B cell (primary cell): ENCODE measurements around the gene HRC. TPM values are rescaled to one million over a fixed set of nuclear protein-coding genes. Genes with fewer than 3 reads are reported as not detected.

Experiments
- ATAC-seq: fragments of 200-7000 bp; cut with Tn5 transposase; one replicate; pipeline ENCODE4 v1.10.0; 2021; ENCODE audit warnings: low read depth, mild to moderate bottlenecking, moderate number of reproducible peaks, moderate library complexity
- CTCF ChIA-PET: fragments of 350-600 bp; sonication (Branson Sonifier 250); formaldehyde crosslinking; loops from one replicate; lab custom pipeline; 2021; ENCODE audit warnings: antibody characterized with exemption, inconsistent platforms; lab: Charles Lee
- POLR2A ChIA-PET: fragments of 350-600 bp; sonication (Branson Sonifier 250); formaldehyde crosslinking; loops from one replicate; lab custom pipeline; 2021; ENCODE audit warnings: antibody characterized with exemption; lab: Charles Lee
- DNase-seq: peaks from one replicate; pipeline ENCODE4 v3.0.0; 2013
- H2AFZ ChIP-seq: 2 replicates; pipeline ENCODE4 v1.6.1; 2012; ENCODE audit warnings: mild to moderate bottlenecking, low read depth, low read length; ENCODE audit not compliant: insufficient read depth, poor library complexity, severe bottlenecking
- H3K27ac ChIP-seq, 2 donors: 1 replicate in 1 of 2; 2 replicates in 1 of 2; pipeline ENCODE4 v1.5.1; 2012 to 2013; ENCODE audit warnings: low read length in 2 of 2, mild to moderate bottlenecking in 2 of 2, moderate library complexity in 1 of 2
- H3K27me3 ChIP-seq, 4 experiments: fragments of 200-600 bp in 1 of 4; sonication (generic) in 1 of 4; replicated peaks in 1 of 4; 1 replicate in 2 of 4; 2 replicates in 2 of 4; pipeline versions ENCODE4 v1.6.1 to v1.7.0; 2013 to 2016; ENCODE audit warnings: low read length in 3 of 4, mild to moderate bottlenecking in 2 of 4, mixed read lengths in 1 of 4, moderate library complexity in 1 of 4; ENCODE audit not compliant: insufficient read depth in 4 of 4, control insufficient read depth in 3 of 4; ENCODE audit errors: control extremely low read depth in 1 of 4
- H3K36me3 ChIP-seq, 2 experiments: replicated peaks in 1 of 2; 1 replicate in 1 of 2; 2 replicates in 1 of 2; pipeline versions ENCODE4 v1.6.1 to v1.7.1; 2013; ENCODE audit warnings: low read length in 1 of 2; ENCODE audit not compliant: insufficient read depth in 2 of 2, control insufficient read depth in 1 of 2; ENCODE audit errors: control extremely low read depth in 1 of 2, extremely low read depth in 1 of 2
- H3K4me1 ChIP-seq, 2 donors: fragments of 200-600 bp in 1 of 2; sonication (generic) in 1 of 2; 1 replicate in 1 of 2; 2 replicates in 1 of 2; pipeline versions ENCODE4 v1.5.1 to v1.6.1; 2013 to 2017; ENCODE audit warnings: low read length in 2 of 2; ENCODE audit not compliant: control insufficient read depth in 2 of 2, insufficient read depth in 2 of 2
- H3K4me2 ChIP-seq: replicated peaks from 2 replicates; pipeline ENCODE3; 2012; ENCODE audit warnings: mild to moderate bottlenecking, low read depth, low read length; ENCODE audit not compliant: poor library complexity, severe bottlenecking
- H3K4me3 ChIP-seq, 5 experiments: fragments of 200-600 bp in 1 of 5; sonication (generic) in 1 of 5; 1 replicate in 3 of 5; 2 replicates in 2 of 5; pipeline versions ENCODE4 v1.5.1 to v1.7.0; 2011 to 2016; ENCODE audit warnings: low read length in 4 of 5, mild to moderate bottlenecking in 4 of 5, low read depth in 2 of 5, control low read depth in 1 of 5, moderate library complexity in 1 of 5; ENCODE audit not compliant: insufficient read depth in 1 of 5; ENCODE audit errors: control extremely low read depth in 1 of 5, extremely low read depth in 1 of 5
- H3K79me2 ChIP-seq: fragments of 200-600 bp; sonication (generic); one replicate; pipeline ENCODE4 v1.6.0; 2016; ENCODE audit warnings: low read length; ENCODE audit not compliant: control insufficient read depth, insufficient read depth
- H3K9ac ChIP-seq: fragments of 200-600 bp; sonication (generic); 2 replicates; pipeline ENCODE4 v1.6.1; 2017; ENCODE audit warnings: mild to moderate bottlenecking, low read length, moderate library complexity
- H3K9me3 ChIP-seq, 3 donors: one replicate each; pipeline versions ENCODE4 v1.6.1 to v1.7.1; 2013; ENCODE audit warnings: low read length in 2 of 3; ENCODE audit not compliant: control insufficient read depth in 2 of 3, insufficient read depth in 1 of 3; ENCODE audit errors: control extremely low read depth in 1 of 3
- H4K20me1 ChIP-seq: 2 replicates; pipeline ENCODE4 v1.6.0; 2012; ENCODE audit warnings: mild to moderate bottlenecking, low read length; ENCODE audit not compliant: insufficient read depth, control insufficient read depth, poor library complexity, severe bottlenecking
- H3K27ac Mint-ChIP-seq: one replicate; pipeline ENCODE4 v1.8.0; 2021; ENCODE audit warnings: mixed read lengths
- H3K27me3 Mint-ChIP-seq: one replicate; pipeline ENCODE4 v1.8.0; 2021; ENCODE audit warnings: mixed read lengths
- H3K4me1 Mint-ChIP-seq: one replicate; pipeline ENCODE4 v1.8.0; 2021; ENCODE audit warnings: mixed read lengths
- H3K4me3 Mint-ChIP-seq: one replicate; pipeline ENCODE4 v1.8.0; 2021; ENCODE audit warnings: mixed read lengths
- H3K9me3 Mint-ChIP-seq: one replicate; pipeline ENCODE4 v1.8.0; 2022; ENCODE audit warnings: mixed read lengths; ENCODE audit not compliant: insufficient read depth
- CTCF ChIP-seq: fragments of 200-600 bp; IDR thresholded peaks from one replicate; pipeline ENCODE4 v1.8.0; 2022; ENCODE audit warnings: antibody characterized with exemption, mild to moderate bottlenecking
- EZH2 ChIP-seq: IDR thresholded peaks from 2 replicates; pipeline ENCODE4 v1.6.1; 2012; ENCODE audit warnings: borderline replicate concordance, low read depth, mild to moderate bottlenecking, moderate library complexity, low read length; ENCODE audit not compliant: insufficient read depth, poor library complexity, severe bottlenecking
- WGBS: methylation state at CpG from one replicate; pipeline ENCODE4 v1.1.5; 2013; ENCODE audit warnings: missing lambda C conversion rate; ENCODE audit not compliant: insufficient coverage; 5-methylcytosine and 5-hydroxymethylcytosine counted together
- intact Hi-C: fragments of 100-400 bp; cut with micrococcal nuclease; formaldehyde crosslinking; loops from one replicate; pipeline ENCODE4 v1.10.0; 2022
- polyA plus RNA-seq: library from polyadenylated mRNA; depleted of rRNA; stranded (reverse); fragments of >200 nt; gene quantifications from 2 replicates; pipeline ENCODE4 v1.2.3, GENCODE V29; 2012
- total RNA-seq, 2 donors: library from RNA; stranded (reverse); fragments of 120-200 nt in 1 of 2; gene quantifications; 1 replicate in 1 of 2; 2 replicates in 1 of 2; pipeline versions ENCODE4 v1.2.3 to v1.2.4, GENCODE V29; 2013 to 2022

HRC gene
- total and polyA plus RNA-seq, 2 donors (not counting 1 experiment from before 2014, with no cell fraction given), result not detected

GRCh38 chr19:49200238-49200862, 45.2 kb upstream of the HRC start:
- peaks cover 5% of the 10 kb centered on the region for H3K4me1 Mint-ChIP-seq
- Histone ChIP-seq H3K27me3 (no peaks in the 10 kb centered on the region), H3K27ac (no peak overlapping the region), H2AFZ (no peak overlapping the region), H4K20me1 (no peaks in the 10 kb centered on the region), H3K4me1 (no peaks in the 10 kb centered on the region), H3K9me3 (no peaks in the 10 kb centered on the region), H3K9ac (no peak overlapping the region), H3K4me2 (no peak overlapping the region), H3K79me2 (no peaks in the 10 kb centered on the region), H3K4me3 (no peak overlapping the region), H3K36me3 (no peaks in the 10 kb centered on the region)
- no peak overlapping the region for H3K4me3 Mint-ChIP-seq
- H3K9me3 Mint-ChIP-seq, result no peaks in the 10 kb centered on the region
- WGBS, result 97% methylated on average over 21 of the region's 29 CpGs
- intact Hi-C loops, result loop anchor here (10.0 kb wide), 1 partner anchor 56 kb away; no protein-coding TSS in a partner anchor
- ATAC-seq (no peak), DNase-seq (no peak)
- POLR2A ChIA-PET, result no interaction called here
- CTCF ChIA-PET, result interaction anchor here (0.5 to 4.1 kb wide), 7 partner anchors 8 to 346 kb away, joined by 3 to 82 read pairs (median 5); no protein-coding TSS in a partner anchor
- H3K27ac Mint-ChIP-seq, result no peak overlapping the region
- no peaks in the 10 kb centered on the region for H3K27me3 Mint-ChIP-seq
- TF ChIP-seq EZH2 (no peak), CTCF (no peak)

GRCh38 chr19:49196527-49197240, 41.5 kb upstream of the HRC start:
- Histone ChIP-seq H3K27me3 (no peaks in the 10 kb centered on the region), H3K9me3 (no peaks in the 10 kb centered on the region), H3K27ac (no peak overlapping the region), H3K36me3 (no peaks in the 10 kb centered on the region), H3K4me2 (no peak overlapping the region), H3K4me1 (no peaks in the 10 kb centered on the region), H4K20me1 (no peaks in the 10 kb centered on the region), H3K79me2 (no peaks in the 10 kb centered on the region), H3K9ac (no peak overlapping the region), H2AFZ (no peak overlapping the region), H3K4me3 (no peak overlapping the region)
- Mint-ChIP-seq H3K27ac (no peak overlapping the region), H3K4me3 (no peak overlapping the region), H3K4me1 (peaks cover 1% of the 10 kb centered on the region), H3K9me3 (no peaks in the 10 kb centered on the region), H3K27me3 (no peaks in the 10 kb centered on the region)
- 90% methylated on average over 40 of the region's 40 CpGs for WGBS
- POLR2A ChIA-PET, result no interaction called here
- ATAC-seq (no peak), DNase-seq (no peak)
- TF ChIP-seq EZH2 (no peak), CTCF (no peak)
- CTCF ChIA-PET, result interaction anchor here (0.7 to 4.1 kb wide), 5 partner anchors 10 to 408 kb away, joined by 3 to 82 read pairs (median 3); partner anchors contain the start of gene LIN7B
- intact Hi-C loops, result no loop called here
